ENCODE results near the gene MCFD2.

DNA sequence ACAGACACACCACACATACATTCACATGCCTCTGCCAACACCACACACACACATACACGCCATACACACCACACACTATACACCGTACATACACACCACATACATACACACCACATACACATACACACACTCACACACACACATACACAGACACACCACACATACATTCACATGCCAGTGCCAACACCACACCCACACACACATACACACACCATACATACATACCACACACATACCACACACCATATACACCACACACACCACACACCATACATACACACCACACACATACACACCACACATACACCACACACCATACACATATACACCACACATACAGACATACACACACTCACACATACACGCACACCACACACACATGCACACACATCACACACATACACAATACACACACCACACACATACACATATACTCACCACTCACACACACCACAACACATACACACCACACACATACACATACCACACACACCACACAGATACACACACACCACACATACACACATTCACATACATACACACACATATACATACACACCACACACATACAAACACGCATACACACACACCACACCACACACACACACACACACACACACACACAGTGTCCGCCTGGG, 37.2 kb downstream of the MCFD2 start:
- no peak for TF ChIP-seq CTCF (IDR thresholded peaks at IDR 0.05)
- no peak for TF ChIP-seq EZH2 (IDR thresholded peaks at IDR 0.05)
- TF ChIP-seq EZH2phosphoT487 (IDR thresholded peaks at IDR 0.05), result no peak

Measured in neural progenitor cell (in vitro differentiated cells).